Measurements from ENCODE around the gene SFT2D1. TPM values are rescaled to one million over a fixed set of nuclear protein-coding genes. Genes with fewer than 3 reads are reported as not detected.
A peak's percentile ranks its signal among the peaks of the same experiment; 100 is the strongest.

SFT2D1 gene
- total and polyA plus RNA-seq, 9 of the 15 experiments (the other 6 are each of a cell fraction or from before 2014, with no cell fraction given): 54.4 to 140 (median 74.6) TPM

- TF ChIP-seq REST (IDR thresholded peaks at IDR 0.05; ENCODE audit: borderline replicate concordance) (no peak), REST (CRISPR knock-in tag; IDR thresholded peaks at IDR 0.05; ENCODE audit: low read depth) (no peak), IRF2 (CRISPR knock-in tag; IDR thresholded peaks at IDR 0.05) (no peak), MTF1 (CRISPR knock-in tag; IDR thresholded peaks at IDR 0.05; ENCODE audit: borderline replicate concordance) (no peak), ZNF639 (CRISPR knock-in tag; conservative IDR thresholded peaks at IDR 0.05 in 1 of 2, IDR thresholded peaks at IDR 0.05 in 1 of 2) (0 out of 4 replicates have a peak, but pooled peaks of 1 of the 2 experiments have one; percentile 11), UBTF (IDR thresholded peaks at IDR 0.05; ENCODE audit: borderline replicate concordance in 1 of 2, low read depth in 2 of 2, low read length in 2 of 2) (0 out of 4 replicates have a peak, but pooled peaks of 1 of the 2 experiments have one; percentile 2)
Observed at GRCh38 chr6:166343150-166343487, 774 bp upstream of the SFT2D1 start (continued).
